HK-2 (cell line): Measurements from ENCODE around the gene SYT9.

Experiments
- DNase-seq: peaks from one replicate; pipeline ENCODE4 v3.0.0-alpha.2; 2018; ENCODE audit not compliant: unreplicated experiment

SYT9 gene

GRCh38 chr11:7347611-7348431, 96.1 kb downstream of the SYT9 start:
- no peak for DNase-seq

- no peak for DNase-seq
Measured at GRCh38 chr11:7348432-7349304, 97.0 kb downstream of the SYT9 start.

- no peak for DNase-seq
Measured at GRCh38 chr11:7351228-7351627, 99.5 kb downstream of the SYT9 start.

GRCh38 chr11:7353100-7353499, 101.4 kb downstream of the SYT9 start:
- DNase-seq = no peak

GRCh38 chr11:7364660-7365059, 113.0 kb downstream of the SYT9 start:
- DNase-seq = no peak

DNA sequence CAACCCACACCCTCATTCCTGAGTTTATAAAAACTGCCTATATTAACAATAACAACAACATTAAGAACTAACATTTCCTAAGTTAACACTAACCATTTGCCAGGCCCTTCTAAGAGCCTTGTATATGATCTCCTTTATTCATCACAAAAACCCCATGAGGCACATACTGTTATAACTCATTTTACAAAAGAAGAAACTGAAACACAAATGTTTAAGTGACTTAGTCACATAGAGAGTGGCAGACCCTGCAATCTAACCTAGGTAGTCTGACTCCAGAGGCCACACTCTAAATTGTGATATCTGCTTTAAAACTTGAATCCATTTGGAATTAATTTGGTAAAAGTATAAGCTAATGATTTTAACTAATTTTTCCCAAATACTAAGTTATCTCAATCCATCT, 116.1 kb downstream of the SYT9 start:
- no peak for DNase-seq

GRCh38 chr11:7376386-7376785, 124.7 kb downstream of the SYT9 start:
- DNase-seq = no peak

GRCh38 chr11:7381937-7382336, 130.2 kb downstream of the SYT9 start:
- DNase-seq = no peak

DNA sequence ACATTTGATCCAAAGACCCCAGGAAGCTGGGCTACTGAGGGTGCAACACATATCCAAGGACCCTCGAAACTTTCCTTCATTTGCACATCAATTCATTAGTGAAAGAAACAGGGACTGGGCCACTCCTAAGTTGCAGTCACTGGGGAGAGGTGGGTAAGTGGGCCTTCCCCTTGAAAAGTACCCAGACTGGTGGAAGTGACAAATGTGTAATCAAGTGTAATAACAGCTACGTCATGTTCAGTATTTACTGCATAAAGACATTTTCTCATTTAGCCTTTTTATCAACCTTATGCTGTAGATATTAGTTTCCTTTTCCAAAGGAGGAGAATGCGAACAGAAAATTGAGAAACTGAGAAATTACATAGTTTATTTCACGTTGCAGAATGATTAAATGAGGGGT, 131.7 kb downstream of the SYT9 start:
- DNase-seq = no peak

DNA sequence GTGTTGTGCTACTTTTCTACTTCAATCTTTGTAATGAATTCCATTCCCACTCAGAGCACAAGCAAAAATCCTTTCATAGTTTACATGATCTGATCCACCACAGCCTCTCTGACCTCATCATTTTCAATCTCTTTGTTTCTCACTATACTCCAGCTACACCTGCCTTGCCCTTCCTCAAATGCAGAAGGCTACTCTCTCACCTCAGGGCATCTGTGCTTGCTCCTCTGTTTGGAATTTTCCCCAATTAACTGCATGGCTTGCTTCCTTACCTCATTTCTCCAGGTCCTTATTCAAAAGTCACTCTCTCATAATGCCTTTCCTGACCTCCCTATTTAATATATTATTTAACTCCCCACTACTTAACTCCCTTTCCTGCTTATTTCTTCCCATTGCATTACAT, 133.0 kb downstream of the SYT9 start:
- no peak for DNase-seq

DNA sequence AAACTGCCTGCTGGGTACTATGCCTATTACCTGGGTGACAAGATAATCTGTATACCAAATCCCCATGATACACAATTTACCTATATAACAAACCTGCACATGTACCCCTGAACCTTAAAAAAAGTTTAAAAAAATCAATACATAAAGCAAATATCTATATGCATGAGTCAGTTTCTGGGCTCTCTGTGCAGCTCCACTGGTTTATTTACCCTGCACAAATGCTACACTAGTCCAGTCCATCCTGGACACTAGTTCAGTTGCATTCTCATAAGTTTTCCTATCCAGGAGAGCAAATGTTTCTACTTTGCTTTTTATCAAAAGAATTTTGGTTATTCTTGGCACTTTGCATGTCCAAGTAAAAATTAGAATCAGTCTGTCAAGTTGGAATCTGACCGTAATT, 133.8 kb downstream of the SYT9 start:
- DNase-seq = no peak

- no peak for DNase-seq
Measured at GRCh38 chr11:7413961-7414915, 162.5 kb downstream of the SYT9 start.

GRCh38 chr11:7414973-7415817, 163.5 kb downstream of the SYT9 start:
- DNase-seq = no peak

GRCh38 chr11:7416080-7416479, 164.4 kb downstream of the SYT9 start:
- DNase-seq = no peak

DNA sequence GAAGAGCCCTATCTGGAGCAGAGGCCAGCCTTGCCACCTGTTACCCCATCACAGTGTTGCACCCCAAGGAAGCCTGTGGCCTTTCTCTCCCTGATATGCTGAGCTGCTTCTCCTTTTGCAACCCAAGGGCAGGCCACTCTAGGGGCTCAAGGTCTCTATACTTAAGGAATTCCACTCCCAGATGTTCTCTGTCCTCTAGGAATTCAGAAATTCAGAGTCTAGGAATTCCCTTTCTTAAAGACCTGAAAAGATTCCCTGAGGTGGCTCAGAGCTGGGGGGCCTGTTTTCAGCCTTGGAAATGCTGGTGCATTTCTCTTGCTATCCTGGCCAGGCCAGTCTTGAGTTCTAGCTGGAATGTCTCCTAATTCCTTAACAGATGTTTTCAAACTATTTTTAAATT, 165.6 kb downstream of the SYT9 start:
- no peak for DNase-seq

- no peak for DNase-seq
Measured at GRCh38 chr11:7418061-7418460, 166.4 kb downstream of the SYT9 start.

- no peak for DNase-seq
Measured at GRCh38 chr11:7418906-7419305, 167.2 kb downstream of the SYT9 start.

DNA sequence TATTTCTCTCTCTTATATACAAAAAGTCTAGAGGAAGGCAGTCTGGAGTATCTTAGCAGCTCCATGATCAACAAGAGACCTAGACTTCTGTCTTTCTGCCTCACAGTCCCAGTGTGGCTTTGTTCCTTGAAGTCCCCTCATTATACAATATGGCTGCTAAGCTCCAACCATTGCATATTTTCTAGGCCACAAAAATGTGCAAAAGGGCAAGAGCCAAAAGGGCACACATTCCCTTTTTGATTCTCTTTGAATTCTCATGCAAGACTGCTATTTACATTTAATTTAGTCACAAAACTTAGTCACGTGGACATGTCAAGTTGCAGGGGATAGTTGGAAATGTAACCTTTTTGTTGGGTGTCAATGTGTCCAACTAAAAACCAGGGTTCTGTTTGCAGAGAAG, 169.4 kb downstream of the SYT9 start:
- no peak for DNase-seq

DNA sequence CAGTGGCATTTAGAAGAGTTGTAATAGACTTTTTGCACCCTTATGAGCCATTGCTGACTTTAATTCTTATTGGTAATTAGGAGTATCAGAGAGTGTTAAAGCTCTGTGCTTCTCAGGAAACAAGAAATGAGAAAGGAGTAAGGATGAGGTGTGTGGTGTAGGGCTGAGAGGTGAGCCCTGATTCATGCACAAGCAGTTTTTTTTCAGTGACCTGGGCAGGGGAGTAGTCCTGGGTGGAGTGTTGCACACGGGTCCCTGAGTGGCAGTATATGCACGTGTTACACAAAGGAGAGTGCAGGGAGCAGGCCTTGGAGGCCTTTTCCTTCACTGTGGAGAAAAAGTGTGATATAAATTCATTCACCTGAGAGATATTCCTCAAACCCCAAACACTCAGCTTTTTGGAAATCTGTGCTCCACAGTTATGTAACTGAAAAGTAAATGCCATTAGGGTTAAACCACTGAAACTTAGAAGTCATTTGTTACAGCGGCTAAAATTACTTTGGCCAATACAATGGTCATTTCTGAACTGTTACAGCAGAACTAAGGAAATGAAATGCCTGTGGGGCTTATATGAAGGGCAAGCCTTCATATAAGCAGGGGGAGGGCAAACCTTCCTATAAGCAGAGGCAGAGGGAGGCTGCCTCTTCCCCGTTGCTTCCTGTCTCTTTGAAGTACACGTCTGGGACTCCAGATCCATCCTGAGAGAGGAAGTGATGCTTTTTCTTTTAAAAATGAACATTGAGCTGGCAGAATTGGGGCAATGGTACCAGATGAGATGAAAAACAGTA, 171.0 kb downstream of the SYT9 start:
- DNase-seq = no peak

DNA sequence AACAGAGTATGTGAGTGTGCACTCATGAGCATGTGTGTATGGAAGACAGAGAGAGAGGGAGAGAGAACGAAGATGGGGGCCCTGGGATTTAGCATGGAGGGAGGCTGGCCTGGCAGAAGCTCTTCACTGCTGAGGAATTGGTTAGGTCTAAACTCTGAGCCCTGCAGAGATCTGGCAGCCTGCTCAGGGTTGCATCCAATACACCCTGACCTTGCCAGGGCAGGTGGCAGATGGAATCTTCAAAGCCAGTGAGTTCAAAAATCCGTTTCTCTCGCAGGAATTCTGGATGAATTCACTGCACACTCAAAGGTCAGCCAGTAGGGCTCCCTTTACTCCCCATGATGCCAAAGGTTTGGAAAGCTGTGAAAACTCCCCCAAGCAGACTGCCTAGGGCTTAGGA, 172.2 kb downstream of the SYT9 start:
- no peak for DNase-seq
